GM12878 (cell line): ENCODE measurements around the gene CAPN14. TPM values are rescaled to one million over a fixed set of nuclear protein-coding genes. Genes with fewer than 3 reads are reported as not detected.

Experiments
- ATAC-seq: fragments of 200-7000 bp; cut with Tn5 transposase; 3 replicates; pipeline ENCODE4 v1.9.1; 2020; ENCODE audit warnings: mild to moderate bottlenecking, moderate library complexity
- BruUV-seq: library from RNA; stranded (reverse); fragments of 400-500 nt; replicated peaks from 2 replicates; lab custom pipeline; 2021; lab: Mats Ljungman, UMichigan
- CTCF ChIA-PET: fragments of 300-600 bp; sonication (Branson Sonifier 250); formaldehyde crosslinking; extraction: SDS; loops from one replicate; lab custom pipeline; 2021; ENCODE audit warnings: inconsistent platforms; lab: Yijun Ruan, JAX
- POLR2A ChIA-PET: fragments of 350-600 bp; formaldehyde crosslinking; extraction: SDS; loops from one replicate; lab custom pipeline; 2021; ENCODE audit warnings: inconsistent platforms; lab: Charles Lee
- RAD21 ChIA-PET: fragments of 300-600 bp; sonication (Branson Sonifier 250); formaldehyde crosslinking; loops from one replicate; lab custom pipeline; 2023; ENCODE audit warnings: antibody characterized with exemption; ENCODE audit not compliant: unreplicated experiment; lab: Charles Lee
- SMC1A ChIA-PET: fragments of 300-600 bp; sonication (Branson Sonifier 250); formaldehyde crosslinking; loops from one replicate; lab custom pipeline; 2023; ENCODE audit not compliant: unreplicated experiment, uncharacterized antibody; lab: Charles Lee
- DNase-seq: peaks from one replicate; pipeline ENCODE4 v3.0.0-alpha.2; 2011; ENCODE audit warnings: low read depth, low spot score
- FAIRE-seq: peaks from 3 replicates; lab custom pipeline; 2011; peaks lifted over from hg19 to GRCh38; lab: Jason Lieb, UNC
- H2AFZ ChIP-seq: 2 replicates; pipeline ENCODE4 v1.6.0; 2011; ENCODE audit warnings: low read depth, low read length, control low read depth; ENCODE audit not compliant: control insufficient read depth
- H3K27ac ChIP-seq: 2 replicates; pipeline ENCODE4 v1.5.1; 2011; ENCODE audit warnings: control low read depth; ENCODE audit not compliant: control insufficient read depth, insufficient read depth
- H3K27me3 ChIP-seq, 2 experiments: replicated peaks in 1 of 2; 2 replicates each; pipeline versions ENCODE4 v1.6.0 to v1.6.1; 2011; ENCODE audit warnings: low read length in 1 of 2; ENCODE audit not compliant: control insufficient read depth in 2 of 2, insufficient read depth in 2 of 2
- H3K36me3 ChIP-seq, 2 experiments: 2 replicates each; pipeline ENCODE4 v1.5.1; 2011; ENCODE audit warnings: low read length in 1 of 2; ENCODE audit not compliant: control insufficient read depth in 2 of 2, insufficient read depth in 2 of 2
- H3K4me1 ChIP-seq: 2 replicates; pipeline ENCODE4 v1.6.1; 2011; ENCODE audit warnings: mild to moderate bottlenecking, low read length, moderate library complexity, mixed read lengths; ENCODE audit not compliant: control insufficient read depth, insufficient read depth
- H3K4me2 ChIP-seq: 2 replicates; pipeline ENCODE4 v1.6.0; 2011; ENCODE audit warnings: control low read depth; ENCODE audit not compliant: control insufficient read depth, insufficient read depth
- H3K4me3 ChIP-seq: fragments of 200-600 bp; sonication (generic); 2 replicates; pipeline ENCODE4 v1.5.1; 2016
- H3K79me2 ChIP-seq: 2 replicates; pipeline ENCODE4 v1.6.0; 2011; ENCODE audit warnings: low read length; ENCODE audit not compliant: control insufficient read depth, insufficient read depth
- H3K9ac ChIP-seq: 2 replicates; pipeline ENCODE4 v1.8.0; 2011; ENCODE audit warnings: low read length, control low read depth, mixed read lengths; ENCODE audit not compliant: control insufficient read depth, insufficient read depth
- H3K9me3 ChIP-seq: replicated peaks from 3 replicates; pipeline ENCODE4 v1.5.1; 2011; ENCODE audit warnings: mild to moderate bottlenecking, low read length; ENCODE audit not compliant: control insufficient read depth, insufficient read depth
- H4K20me1 ChIP-seq: 2 replicates; pipeline ENCODE4 v1.6.0; 2011; ENCODE audit not compliant: control insufficient read depth, insufficient read depth
- BCLAF1 ChIP-seq: fragments of 450-650 bp; IDR thresholded peaks from 2 replicates; pipeline ENCODE4 v1.6.1; 2017; ENCODE audit warnings: antibody characterized with exemption, mild to moderate bottlenecking, moderate library complexity
- NFXL1 ChIP-seq: fragments of 450-650 bp; IDR thresholded peaks from 2 replicates; pipeline ENCODE4 v1.6.1; 2017; ENCODE audit warnings: antibody characterized with exemption, mild to moderate bottlenecking, borderline replicate concordance
- TCF12 ChIP-seq: IDR thresholded peaks from 2 replicates; pipeline ENCODE4 v1.6.1; 2011; ENCODE audit warnings: low read depth, mild to moderate bottlenecking, low read length
- ZNF24 ChIP-seq: fragments of 450-650 bp; IDR thresholded peaks from 2 replicates; pipeline ENCODE4 v1.6.1; 2017; ENCODE audit warnings: antibody characterized with exemption, mild to moderate bottlenecking
- ZSCAN29 ChIP-seq: fragments of 450-650 bp; IDR thresholded peaks from 2 replicates; pipeline ENCODE4 v1.6.1; 2017; ENCODE audit warnings: mild to moderate bottlenecking, moderate library complexity
- WGBS: methylation state at CpG from one replicate; pipeline ENCODE4 v1.1.6; 2016; ENCODE audit warnings: low lambda C conversion rate; ENCODE audit not compliant: insufficient replicate concordance, insufficient coverage; ENCODE audit errors: missing lambda C conversion rate; 5-methylcytosine and 5-hydroxymethylcytosine counted together
- in situ Hi-C: fragments of 300-500 bp; cut with MboI; formaldehyde crosslinking; loops from 9 replicates; pipeline ENCODE4 v1.14.3; 2018; ENCODE audit warnings: mixed read lengths
- intact Hi-C: fragments of 100-400 bp; cut with micrococcal nuclease; formaldehyde crosslinking; loops from one replicate; pipeline ENCODE4 v1.14.2; 2022; ENCODE audit not compliant: unreplicated experiment
- polyA plus RNA-seq, 11 experiments: library from polyadenylated mRNA; depleted of rRNA in 4 of 11; unstranded in 6 of 11; stranded (reverse) in 5 of 11; fragments of >200 nt; fragmentation: Nextera tagmentation in 4 of 11; fragmentation: Illumina TruSeq in 1 of 11; extraction: Ambion mirVana in 4 of 11; extraction: Trizol in 1 of 11; gene quantifications; 1 replicate in 1 of 11; 2 replicates in 10 of 11; pipeline versions ENCODE4 v1.2.1 to v1.2.3, GENCODE V29; 2011 to 2016; ENCODE audit warnings: inconsistent platforms in 2 of 11, missing spikeins in 2 of 11, low read depth in 1 of 11
- total RNA-seq, 4 experiments: library from RNA; depleted of rRNA in 3 of 4; stranded (reverse); fragments of >200 nt in 3 of 4; fragmentation: Illumina TruSeq in 1 of 4; extraction: Trizol in 1 of 4; gene quantifications; 2 replicates each; pipeline versions ENCODE4 v1.2.1 to v1.2.3, GENCODE V29; 2013 to 2021

The CAPN14 gene
- total and polyA plus RNA-seq, 10 of the 15 experiments (the other 5 are each of a cell fraction or from before 2014, with no cell fraction given): 0.08 to 1.5 (median 1.1) TPM

GRCh38 chr2:31238126-31238905, 21.0 kb upstream of the CAPN14 start (continued):
- TF ChIP-seq BCLAF1: no peak
- no peak for TF ChIP-seq ZSCAN29
- TF ChIP-seq TCF12: no peak
- no peak for TF ChIP-seq NFXL1
- TF ChIP-seq, all 136 proteins: peak for 0

GRCh38 chr2:31237348-31238017, 20.2 kb upstream of the CAPN14 start:
- ChIA-PET CTCF (interaction anchor here (0.9 to 7.4 kb wide), 5 partner anchors 18 to 95 kb away, joined by 3 to 68 read pairs (median 4); partner anchors contain the start of gene CAPN14), POLR2A (interaction anchor here (1.1 to 1.5 kb wide), 3 partner anchors 11 to 18 kb away, joined by 3 to 5 read pairs (median 4); no protein-coding TSS in a partner anchor), SMC1A (interaction anchor here (1.2 to 5.1 kb wide), 8 partner anchors 17 to 96 kb away, joined by 3 to 30 read pairs (median 4); no protein-coding TSS in a partner anchor), RAD21 (interaction anchor here (1.0 to 5.3 kb wide), 5 partner anchors 9 to 85 kb away, joined by 3 to 35 read pairs (median 3); no protein-coding TSS in a partner anchor)
- no peak for DNase-seq
- Histone ChIP-seq H3K4me3 (no peak overlapping the region), H3K9me3 (no peaks in the 10 kb centered on the region; the same call in 2 of the 3 replicates), H3K4me2 (no peak overlapping the region), H3K27me3 (no peaks in the 10 kb centered on the region), H4K20me1 (no peaks in the 10 kb centered on the region), H3K4me1 (peaks cover 8% of the 10 kb centered on the region), H3K36me3 (no peaks in the 10 kb centered on the region), H3K79me2 (no peaks in the 10 kb centered on the region), H3K27ac (no peak overlapping the region), H3K9ac (no peak overlapping the region), H2AFZ (no peak overlapping the region)
- intact Hi-C loops: loop anchor here (2.0 kb wide), 1 partner anchor 15 kb away; no protein-coding TSS in a partner anchor
- no TSS peak for BruUV-seq
- TF ChIP-seq ZNF24: no peak
- 41% methylated on average over 9 of the region's 9 CpGs for WGBS
- no peak for FAIRE-seq
- no peak for ATAC-seq
- in situ Hi-C loops: no loop called here
